ENCODE data around the gene EIF2B2. TPM values are rescaled to one million over a fixed set of nuclear protein-coding genes. Genes with fewer than 3 reads are reported as not detected.

EIF2B2 gene
- 10 to 100 TPM; 69.8 to 74.4 (median 73.9) TPM for polyA plus RNA-seq (ENCODE audit: insufficient read length in 3 of 3)

- DNase-seq (ENCODE audit: low read depth in 3 of 3, low spot score in 2 of 3) = peak; percentile 92 to 96 (median 95)
Observed at GRCh38 chr14:75002392-75003249, at the start of gene EIF2B2. Gene EIF2B2, plus strand, starts transcription at chr14:75002921. Its CDS starts 70 bp downstream, at chr14:75002991.

- DNase-seq (ENCODE audit: low read depth in 3 of 3, low spot score in 2 of 3) = no peak
Observed at GRCh38 chr14:74953686-74954085, 49.0 kb upstream of the EIF2B2 start.

- DNase-seq (ENCODE audit: low read depth in 3 of 3, low spot score in 2 of 3) = no peak
Observed at GRCh38 chr14:74954232-74954946, 48.3 kb upstream of the EIF2B2 start.

- DNase-seq (ENCODE audit: low read depth in 3 of 3, low spot score in 2 of 3) = no peak
Observed at GRCh38 chr14:74954947-74955228, 47.8 kb upstream of the EIF2B2 start.

- DNase-seq (ENCODE audit: low read depth in 3 of 3, low spot score in 2 of 3) = no peak
Observed at GRCh38 chr14:74955229-74956026, 47.3 kb upstream of the EIF2B2 start, which contains the start of gene PGF. Gene PGF, minus strand, starts transcription at chr14:74955597. Its CDS starts 355 bp downstream, at chr14:74955242.

- no peak for DNase-seq (ENCODE audit: low read depth in 3 of 3, low spot score in 2 of 3)
Observed at GRCh38 chr14:74956027-74956279, 46.8 kb upstream of the EIF2B2 start.

GRCh38 chr14:74956280-74957072 lies 46.2 kb upstream of the EIF2B2 start:
- no peak for DNase-seq (ENCODE audit: low read depth in 3 of 3, low spot score in 2 of 3)

- no peak for DNase-seq (ENCODE audit: low read depth in 3 of 3, low spot score in 2 of 3)
Observed at GRCh38 chr14:74959596-74960180, 43.0 kb upstream of the EIF2B2 start.

- no peak for DNase-seq (ENCODE audit: low read depth in 3 of 3, low spot score in 2 of 3)
Observed at GRCh38 chr14:74960736-74961135, 42.0 kb upstream of the EIF2B2 start.

GRCh38 chr14:74961238-74961911 lies 41.3 kb upstream of the EIF2B2 start:
- DNase-seq (ENCODE audit: low read depth in 3 of 3, low spot score in 2 of 3) = no peak

GRCh38 chr14:74962046-74962445 lies 40.7 kb upstream of the EIF2B2 start:
- DNase-seq (ENCODE audit: low read depth in 3 of 3, low spot score in 2 of 3) = no peak

GRCh38 chr14:74962493-74962892 lies 40.2 kb upstream of the EIF2B2 start:
- no peak for DNase-seq (ENCODE audit: low read depth in 3 of 3, low spot score in 2 of 3)

GRCh38 chr14:74963178-74963704 lies 39.5 kb upstream of the EIF2B2 start:
- no peak for DNase-seq (ENCODE audit: low read depth in 3 of 3, low spot score in 2 of 3)

- no peak for DNase-seq (ENCODE audit: low read depth in 3 of 3, low spot score in 2 of 3)
Observed at GRCh38 chr14:74963705-74964271, 38.9 kb upstream of the EIF2B2 start.

- no peak for DNase-seq (ENCODE audit: low read depth in 3 of 3, low spot score in 2 of 3)
Observed at GRCh38 chr14:74964787-74965485, 37.8 kb upstream of the EIF2B2 start.

GRCh38 chr14:74965486-74966153 lies 37.1 kb upstream of the EIF2B2 start:
- DNase-seq (ENCODE audit: low read depth in 3 of 3, low spot score in 2 of 3) = no peak

- no peak for DNase-seq (ENCODE audit: low read depth in 3 of 3, low spot score in 2 of 3)
Observed at GRCh38 chr14:74968811-74969210, 33.9 kb upstream of the EIF2B2 start.
